ENCODE results near the gene ANKMY1.
"Not testable (repeated sequence)": the region's sequence is repeated elsewhere in the genome, so short reads cannot be mapped to it uniquely, and the experiment has no call there.

ANKMY1 gene

DNA sequence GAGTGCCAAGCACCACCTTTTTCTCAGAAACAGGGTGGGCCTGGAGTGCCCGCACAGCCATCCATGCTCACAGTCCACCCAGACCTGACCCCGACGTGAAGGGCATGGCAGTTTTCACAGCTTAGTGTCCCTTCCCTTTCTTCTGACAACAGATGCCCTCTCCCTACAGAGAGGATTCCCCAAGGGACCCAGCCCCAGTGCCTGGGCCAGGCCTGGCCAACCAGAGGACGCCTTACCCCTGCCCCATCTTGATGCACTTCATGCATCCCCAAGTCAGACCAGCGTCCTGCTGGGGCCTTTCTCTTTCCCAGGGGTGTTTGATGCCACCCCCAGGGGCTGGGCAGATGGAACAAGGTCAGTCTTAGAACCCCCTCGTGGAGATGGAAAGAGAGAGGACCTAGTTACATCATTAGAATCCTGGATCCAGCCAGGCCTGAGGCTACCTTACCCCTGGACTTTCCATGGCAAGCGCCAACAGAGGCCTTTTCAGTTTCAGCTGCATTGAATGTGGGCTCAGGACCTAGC lies 3.8 kb downstream of the ANKMY1 start:
- no peak for DNase-seq

DNA sequence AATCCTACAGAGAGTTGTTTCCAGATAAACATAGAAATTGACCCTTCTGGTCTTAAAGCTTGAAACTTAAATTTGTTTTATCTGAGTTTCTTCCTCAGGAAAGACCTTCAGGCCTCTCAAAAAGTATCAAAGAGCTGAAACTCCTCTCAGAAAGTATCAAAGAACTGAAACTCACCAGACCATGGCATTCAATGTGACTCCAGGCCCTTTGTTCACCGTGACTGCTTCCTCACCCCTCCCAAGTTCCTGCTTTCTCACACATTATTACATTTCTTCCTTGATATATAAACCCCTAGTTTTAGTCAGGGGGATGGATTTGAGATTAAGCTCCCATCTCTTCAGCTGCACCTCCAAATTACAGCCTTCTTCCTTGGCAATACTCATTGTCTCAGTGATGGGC lies 6.0 kb downstream of the ANKMY1 start:
- DNase-seq: no peak

DNA sequence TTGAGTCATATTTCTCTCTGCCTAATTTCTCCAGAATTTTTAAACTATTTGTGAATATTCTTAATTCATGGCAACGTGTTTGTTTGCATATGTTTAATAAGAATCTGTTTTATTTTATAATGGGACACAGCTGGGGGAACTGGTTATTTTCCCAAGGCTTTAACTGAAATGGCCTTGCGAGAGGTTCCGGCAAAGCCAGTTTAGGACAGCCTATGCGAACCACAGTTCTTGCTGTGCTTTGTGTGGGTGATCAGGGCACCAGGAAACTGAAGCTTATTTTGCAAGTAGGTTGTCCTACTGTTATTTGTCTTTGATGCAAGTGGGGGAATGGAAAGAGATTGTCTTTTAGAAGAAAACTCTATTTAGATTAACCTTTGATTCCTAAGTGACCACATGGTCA lies 6.5 kb downstream of the ANKMY1 start:
- DNase-seq: no peak

DNA sequence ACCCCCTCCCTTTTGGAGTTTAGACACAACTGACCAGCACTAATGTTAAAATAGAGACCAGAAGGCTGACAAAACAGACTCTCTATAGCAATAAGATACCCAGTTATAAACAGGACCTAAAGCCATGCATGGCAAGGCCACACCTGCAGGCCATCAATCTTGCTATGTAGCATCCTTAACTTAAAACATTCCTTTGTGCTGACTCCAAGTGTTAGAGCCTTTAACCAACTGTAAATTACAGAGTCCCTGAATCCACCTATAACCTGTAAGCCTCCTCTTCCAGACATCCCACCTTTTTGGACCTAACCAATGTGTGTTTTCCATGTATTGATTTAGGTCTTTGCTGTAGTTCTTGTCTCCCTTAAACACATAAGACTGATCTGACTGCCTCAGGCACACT lies 17.9 kb downstream of the ANKMY1 start:
- DNase-seq: no peak

DNA sequence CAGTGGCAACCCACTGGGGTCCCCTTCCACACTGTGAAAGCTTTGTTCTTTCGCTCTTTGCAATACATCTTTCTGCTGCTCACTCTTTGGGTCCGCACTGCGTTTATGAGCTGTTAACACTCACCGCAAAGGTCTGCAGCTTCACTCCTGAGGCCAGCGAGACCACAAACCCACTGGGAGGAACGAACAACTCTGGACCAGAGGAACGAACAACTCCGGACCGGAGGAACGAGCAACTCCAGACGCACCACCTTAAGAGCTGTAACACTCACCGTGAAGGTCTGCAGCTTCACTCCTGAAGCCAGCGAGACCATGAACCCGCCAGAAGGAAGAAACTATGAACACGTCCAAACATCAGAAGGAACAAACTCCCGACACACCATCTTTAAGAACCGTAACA lies 18.7 kb downstream of the ANKMY1 start:
- DNase-seq: not testable (repeated sequence)

DNA sequence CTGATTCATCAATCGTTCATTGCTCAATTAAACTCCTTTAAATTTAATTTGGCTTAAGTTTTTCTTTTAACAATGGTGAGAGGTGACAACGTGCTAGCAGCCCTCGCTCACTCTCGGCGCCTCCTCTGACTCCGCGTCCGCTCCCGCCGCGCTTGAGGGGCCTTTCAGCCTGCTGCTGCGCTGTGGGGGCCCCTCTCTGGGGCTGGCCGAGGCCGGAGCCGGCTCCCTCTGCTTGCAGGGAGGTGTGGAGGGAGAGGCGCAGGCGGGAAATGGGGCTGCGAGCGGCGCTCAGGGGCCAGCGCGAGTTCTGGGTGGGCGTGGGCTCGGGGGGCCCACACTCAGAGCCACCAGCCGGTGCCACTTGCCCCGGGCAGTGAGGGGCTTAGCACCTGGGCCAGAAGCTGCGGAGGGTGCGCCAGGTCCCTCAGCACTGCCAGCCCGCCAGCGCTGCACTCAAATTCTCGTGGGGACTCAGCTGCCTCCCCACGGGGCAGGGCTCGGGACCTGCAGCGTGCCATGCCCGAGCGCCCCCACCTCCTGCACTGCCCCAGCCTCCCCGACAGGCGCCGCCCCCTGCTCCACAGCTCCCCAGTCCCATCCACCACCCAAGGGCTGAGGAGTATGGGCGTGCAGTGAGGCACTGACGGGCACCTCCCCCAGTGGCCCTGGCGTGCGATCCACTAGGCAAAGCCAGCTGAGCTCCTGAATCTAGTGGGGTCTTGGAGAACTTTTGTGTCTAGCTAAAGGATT lies 19.6 kb downstream of the ANKMY1 start:
- no peak for DNase-seq

DNA sequence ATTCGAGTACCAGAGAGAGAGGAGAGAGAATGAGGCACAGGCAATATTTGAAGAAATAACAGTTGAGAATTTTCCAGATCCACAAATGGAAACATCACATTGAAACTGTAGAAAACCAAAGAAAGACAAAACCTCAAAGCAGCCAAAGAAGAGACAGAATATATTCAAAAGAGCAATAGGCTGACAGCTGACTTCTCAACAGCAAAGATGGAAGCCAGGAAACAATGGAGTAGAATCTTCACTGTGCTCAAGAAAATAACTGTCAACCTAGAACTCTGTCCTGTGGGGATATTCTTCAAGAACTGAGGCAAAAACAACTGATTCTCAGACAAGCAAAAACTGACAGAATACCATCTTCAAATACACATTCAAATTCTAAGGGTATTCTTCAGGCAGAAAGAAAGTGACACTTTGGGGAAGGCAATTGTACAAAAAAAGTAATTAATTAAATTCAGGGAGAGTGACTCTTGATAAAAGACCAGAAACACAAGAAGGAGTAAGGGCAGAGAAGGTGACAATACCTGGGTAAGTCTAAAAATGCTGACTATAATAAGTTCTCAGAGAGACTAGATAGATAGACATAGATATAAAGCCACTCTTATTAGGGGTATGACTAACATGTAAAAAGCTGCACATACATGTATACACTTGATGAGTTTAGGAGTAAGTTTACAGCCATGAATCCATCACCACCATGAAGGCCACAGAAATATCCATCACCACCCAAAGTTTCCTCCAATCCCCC lies 25.6 kb downstream of the ANKMY1 start:
- no peak for DNase-seq

DNA sequence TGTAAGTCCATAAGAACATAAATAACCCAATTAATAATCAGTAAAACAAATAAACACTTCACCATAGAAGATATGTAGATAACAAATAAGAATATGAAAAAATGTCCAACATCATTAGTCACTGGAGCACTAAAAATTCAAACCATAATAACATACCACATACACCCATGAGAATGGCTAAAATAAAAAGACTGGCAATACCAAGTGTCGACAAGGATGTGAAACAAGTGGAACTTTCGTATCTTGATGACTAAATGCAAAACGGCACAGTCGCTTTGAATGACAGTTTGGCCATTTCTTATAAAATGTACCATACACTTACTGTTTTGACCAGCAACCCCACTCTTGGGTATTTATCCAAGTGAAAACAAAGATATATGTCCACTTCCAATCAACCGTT lies 26.8 kb downstream of the ANKMY1 start:
- DNase-seq: no peak

DNA sequence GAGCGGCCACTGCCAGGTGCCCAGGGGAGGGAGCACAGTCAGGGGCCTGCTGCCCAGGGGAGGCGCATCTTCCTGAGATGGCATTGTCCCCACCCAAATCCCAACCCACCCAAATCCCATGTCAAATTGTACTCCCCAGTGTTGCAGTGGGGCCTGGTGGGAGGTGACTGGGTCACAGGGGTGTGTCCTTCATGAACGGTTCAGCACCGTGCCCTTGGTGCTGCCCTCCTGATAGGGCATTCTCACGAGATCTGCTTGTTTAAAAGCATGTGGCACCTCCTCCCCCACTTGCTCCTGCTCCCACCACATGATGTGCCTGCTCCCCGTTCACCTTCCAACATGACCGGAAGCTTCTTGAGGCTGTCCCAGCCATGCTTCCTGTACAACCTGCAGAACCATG lies 27.6 kb downstream of the ANKMY1 start:
- DNase-seq: no peak

DNA sequence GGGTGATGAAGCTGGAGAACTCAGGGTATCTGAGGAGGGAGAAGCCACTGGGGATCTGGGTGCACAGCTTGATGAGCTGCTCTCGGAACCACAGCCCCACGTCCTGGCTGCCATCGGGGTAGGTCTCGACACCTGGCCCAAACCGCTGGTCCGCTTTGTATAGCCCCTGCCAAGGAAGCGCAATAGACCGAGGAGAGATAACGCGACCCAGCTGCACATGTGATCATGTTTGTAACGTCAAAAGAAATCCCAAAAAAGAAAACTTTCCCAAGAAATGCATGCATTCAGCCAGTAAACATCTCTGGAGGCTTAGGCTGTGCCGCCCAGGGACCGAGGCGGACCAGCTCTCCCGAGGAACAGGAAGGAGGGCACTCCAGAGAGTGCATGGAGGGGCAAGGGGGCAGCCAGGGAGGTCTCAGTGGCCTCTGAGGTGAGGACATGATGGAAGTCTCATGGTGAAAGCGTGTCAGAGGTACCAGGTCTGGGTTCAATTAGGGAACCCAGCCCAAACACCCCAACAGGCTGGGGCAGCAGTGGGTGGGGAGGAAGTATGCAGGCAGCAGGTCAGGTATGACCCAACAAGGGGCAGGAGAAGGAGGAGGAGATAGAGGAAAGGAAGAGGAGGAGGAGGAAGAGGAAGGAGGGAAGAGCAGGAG lies 28.3 kb downstream of the ANKMY1 start:
- no peak for DNase-seq

DNA sequence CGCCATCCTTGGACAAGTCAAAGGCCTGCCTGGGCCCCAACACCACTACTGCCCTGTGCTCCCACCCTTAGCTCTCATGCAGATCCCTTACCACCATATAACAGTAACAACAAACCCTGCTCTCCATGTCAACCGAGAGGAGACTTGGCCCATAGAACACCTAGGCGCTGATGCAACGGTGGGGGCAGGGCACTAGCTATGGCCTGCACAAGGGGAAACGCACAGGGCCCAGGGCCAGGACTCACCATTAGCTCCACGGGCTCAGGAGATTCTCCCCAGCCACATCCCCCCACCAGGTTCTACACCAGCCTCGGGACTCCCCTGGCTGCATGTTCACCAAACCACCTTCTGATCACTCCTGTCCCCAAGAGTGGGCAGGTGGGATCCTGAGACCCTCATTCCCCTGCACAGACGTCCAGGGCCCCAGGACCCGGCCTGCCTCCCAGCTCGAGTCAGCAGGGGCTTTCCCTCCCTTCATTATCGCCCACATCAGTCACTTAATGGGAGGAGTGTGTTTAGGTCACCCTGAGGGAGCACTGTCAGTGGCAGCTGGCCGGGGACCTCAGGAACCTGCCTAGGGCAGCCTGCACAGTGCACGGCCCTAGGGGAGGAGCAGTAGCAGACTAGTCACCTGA lies 29.3 kb downstream of the ANKMY1 start:
- DNase-seq: no peak

DNA sequence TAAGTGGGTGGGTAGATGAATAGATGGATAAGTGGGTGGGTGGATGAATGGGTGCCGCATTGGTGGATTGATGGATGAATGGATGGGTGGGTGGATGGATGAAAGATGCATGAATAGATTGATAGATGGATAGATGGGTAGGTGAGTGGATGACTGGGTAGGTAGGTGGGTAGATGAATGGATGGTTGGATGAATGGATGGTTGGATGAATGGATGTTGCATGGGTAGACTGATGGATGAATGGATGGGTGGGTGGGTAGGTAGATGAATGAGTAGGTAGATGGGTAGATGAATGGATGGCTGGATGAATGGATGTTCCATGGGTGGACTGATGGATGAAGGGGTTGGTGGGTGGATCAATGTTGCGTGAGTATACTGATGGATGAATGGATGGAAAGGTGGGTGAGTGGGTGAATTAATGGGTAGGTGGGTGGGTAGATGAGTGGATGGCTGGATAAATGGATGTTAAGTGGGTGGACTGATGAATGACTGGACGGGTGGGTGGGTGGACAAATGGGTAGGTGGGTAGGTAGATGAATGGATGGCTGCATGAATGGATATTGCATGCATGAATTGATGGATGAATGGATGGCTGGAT lies 30.5 kb downstream of the ANKMY1 start:
- no peak for DNase-seq

DNA sequence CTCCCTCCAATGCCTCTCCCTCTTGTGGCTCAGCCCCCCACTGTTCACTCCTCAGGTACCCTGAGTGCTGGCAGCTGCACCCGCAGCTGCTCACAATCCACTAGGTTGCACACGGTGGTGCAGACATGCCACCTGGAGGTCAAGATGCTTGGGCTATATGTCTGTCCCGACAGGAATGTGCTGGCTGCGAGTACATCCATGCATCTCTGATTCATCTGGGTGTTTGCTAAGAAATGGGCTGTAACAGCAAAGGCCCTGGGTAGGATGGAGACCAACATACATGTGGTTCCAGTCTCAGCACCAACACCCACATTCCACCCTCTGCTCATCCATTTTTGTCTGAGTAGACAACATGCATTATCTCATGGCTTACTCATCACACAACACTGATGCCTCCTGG lies 31.3 kb downstream of the ANKMY1 start:
- no peak for DNase-seq

DNA sequence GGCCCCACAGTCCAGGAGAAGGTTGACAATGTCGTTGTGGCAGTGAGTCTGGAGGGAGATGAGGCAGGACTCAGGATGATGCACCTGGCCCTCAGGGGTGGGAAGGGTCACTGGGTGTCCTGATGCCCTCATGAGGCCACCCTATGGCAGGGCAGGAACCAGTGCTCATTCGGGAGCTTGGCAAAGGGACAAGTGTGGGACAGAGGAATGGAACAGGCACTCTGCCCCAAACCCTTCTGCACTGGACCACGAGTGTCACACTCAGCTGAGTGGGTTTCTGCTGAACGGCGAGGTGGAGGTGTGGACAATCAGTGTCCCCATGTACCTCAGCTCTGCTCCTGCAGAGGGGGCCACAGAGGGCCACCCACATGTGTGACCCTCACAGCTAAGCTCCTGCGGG lies 32.0 kb downstream of the ANKMY1 start:
- no peak for DNase-seq

DNA sequence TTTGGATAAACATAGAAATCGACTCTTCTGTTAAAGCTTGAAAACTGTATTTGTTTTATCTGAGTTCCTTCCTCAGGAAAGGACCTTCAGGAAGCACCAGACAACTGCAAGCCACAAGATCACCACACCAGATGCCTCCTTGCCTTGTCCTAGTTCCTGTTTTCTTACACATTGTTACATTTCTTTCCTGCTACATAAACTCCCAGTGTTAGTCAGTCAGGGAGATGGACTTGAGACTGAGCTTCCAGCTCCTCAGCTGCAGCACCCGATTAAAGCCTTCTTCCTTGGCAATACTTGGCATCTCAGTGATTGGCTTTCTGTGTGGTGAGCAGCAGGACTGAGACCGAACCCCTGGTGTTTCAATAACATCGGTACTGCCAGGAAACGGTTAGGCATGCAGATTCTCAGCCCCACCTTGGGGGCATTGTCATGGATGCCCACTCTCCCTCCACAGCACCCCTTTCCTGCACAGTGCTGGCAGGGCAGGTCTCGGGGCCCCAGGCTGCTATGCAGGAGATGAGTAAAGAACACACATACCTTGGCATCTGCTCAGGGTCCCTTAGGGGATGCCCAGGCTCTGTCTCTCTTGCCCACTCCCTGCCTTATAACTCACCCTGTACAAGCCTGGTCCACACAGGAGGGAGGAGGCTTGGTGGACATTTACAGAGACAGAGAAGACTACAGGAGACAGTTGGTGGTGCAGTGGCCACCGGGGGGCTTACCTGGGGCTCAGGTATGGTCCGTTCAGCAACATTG lies 32.6 kb downstream of the ANKMY1 start:
- no peak for DNase-seq

DNA sequence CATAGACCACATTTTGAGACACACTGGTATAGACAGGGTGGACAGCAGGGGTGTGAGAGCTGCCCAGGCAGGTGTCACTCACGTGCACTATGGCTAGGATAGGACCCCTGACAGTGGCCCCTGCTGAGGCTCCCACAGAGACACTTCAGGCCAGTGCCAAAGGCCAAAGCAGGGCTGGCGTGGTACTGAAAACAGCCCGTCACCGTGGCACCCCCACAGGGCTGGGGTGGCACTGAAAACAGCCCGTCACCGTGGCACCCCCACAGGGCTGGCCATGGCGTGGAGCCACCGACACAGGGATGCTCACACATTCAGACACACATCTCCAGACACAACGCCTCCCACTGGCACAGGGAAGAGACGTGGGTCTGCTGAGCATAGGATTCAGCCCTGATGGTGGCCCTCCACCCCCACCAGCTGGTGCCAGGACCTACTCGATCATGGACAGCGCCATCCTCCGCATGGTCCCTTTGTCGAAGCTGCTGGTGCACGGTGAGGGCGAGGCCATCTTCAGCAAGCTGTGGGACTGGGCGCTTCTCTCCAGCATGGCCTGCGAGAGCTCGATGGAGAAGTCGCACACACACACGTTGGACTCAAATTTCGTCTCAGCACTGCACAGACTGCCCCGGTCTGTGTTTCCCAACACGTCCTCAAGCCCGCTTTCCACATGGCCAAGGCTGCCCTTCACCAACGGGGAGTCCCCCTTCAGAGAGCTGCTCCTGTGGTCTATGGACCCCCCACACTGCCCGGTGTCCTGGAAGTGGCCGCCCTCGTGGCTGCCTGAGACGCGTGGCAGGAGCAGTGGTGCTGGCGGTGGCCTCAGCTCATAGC lies 34.1 kb downstream of the ANKMY1 start:
- no peak for DNase-seq

DNA sequence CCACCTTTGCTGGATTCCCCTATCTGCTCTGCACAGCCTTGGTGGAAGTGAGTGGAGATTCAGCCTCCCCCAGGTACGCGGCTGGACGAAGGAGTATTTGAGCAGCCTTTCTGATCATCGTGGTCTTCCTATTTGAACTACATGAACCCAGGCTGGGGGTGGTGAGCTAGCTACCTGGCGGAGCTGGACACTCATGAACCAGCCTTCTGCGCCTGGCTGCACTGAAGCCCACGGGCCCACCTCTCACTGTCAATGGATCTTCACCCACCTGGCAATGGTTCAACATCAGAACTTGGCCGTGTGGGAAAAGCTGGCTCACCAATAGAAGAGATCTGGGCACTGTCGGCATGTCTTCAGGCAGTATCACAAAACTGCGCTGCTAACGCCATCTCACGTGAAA lies 35.4 kb downstream of the ANKMY1 start:
- DNase-seq: no peak

DNA sequence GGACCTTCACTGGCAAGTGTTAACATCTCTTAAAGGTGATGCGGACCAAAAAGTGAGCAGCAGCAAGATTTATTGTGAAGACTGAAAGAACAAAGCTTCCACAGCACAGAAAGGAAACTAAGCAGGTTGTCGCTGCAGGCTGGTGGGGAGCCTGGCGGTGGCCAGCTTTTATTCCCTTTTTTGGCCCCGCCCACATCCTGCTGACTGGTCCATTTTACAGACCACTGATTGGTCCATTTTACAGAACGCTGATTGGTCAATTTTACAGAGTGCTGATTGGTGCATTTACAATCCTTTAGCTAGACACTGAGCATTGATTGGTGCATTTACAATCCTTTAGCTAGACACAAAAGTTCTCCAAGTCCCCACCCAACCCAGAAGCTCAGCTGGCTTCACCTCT lies 35.9 kb downstream of the ANKMY1 start:
- DNase-seq: not testable (repeated sequence)

DNA sequence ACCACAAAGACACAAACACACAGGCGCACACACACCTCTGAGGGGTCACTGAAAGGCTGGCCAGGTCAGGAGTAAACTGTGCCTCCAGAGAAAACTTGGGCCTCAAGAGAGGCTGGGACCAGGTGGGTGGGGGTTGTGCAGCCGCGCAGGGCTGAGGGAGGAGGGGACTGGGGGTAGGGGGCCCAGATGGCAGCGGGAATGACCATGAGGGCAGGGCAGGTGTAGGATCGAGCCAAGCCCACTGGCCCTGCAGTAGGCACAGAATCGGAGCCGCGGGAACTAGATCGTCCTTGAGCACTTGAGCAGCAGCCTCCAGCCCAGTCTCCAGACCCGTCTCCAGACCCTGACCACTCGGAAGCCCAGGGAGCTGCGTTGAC lies 36.8 kb downstream of the ANKMY1 start:
- no peak for DNase-seq

DNA sequence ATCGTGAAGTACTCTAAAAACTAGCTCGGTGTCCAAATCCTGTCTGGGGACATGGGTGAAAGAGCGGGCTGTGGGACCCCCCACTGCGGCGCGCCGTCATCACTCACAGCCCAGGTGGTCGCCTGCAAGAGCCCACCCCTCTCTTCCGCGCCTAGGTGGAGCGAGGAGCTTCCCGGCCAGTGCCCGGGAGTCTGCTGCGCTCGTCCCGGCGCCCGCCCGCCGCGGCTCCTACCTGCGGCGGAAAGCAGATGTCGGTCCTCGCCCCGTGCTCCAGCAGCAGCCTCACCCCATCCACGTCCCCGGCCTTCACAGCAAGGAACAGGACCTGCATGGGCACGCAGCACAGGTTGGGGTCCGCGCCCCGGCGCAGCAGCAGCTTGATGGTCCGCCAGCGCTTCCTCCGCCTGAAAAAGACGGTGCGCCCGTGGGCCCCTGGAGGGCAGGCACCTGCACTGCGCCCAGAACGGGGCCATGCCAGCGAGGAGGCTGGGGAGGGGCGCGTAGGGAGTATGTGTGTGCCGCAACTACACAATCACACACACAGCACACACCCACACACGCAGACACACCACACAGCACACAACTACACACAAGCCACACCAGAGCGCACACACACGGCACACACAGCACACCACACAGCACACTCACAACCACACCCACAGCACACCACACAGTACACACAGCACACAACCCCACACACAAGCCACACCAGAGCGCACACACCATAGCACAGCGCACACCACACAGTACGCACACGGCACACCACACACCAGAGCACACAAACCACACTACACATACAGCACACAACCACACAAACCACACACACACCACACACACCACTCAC lies 37.4 kb downstream of the ANKMY1 start:
- DNase-seq: peak in 1 of 2 experiments; percentile 3
